Vagina (tissue), 2 donors: ENCODE measurements around the gene JCAD.
A peak's percentile ranks its signal among the peaks of the same experiment; 100 is the strongest.

Experiments used
- CTCF ChIP-seq, 3 experiments: fragments of 450-650 bp in 2 of 3; fragments of 200-600 bp in 1 of 3; sonication (generic) in 1 of 3; IDR thresholded peaks; one replicate each; pipeline ENCODE4 v1.5.1; 2017 to 2019; ENCODE audit warnings: antibody characterized with exemption in 3 of 3, mild to moderate bottlenecking in 2 of 3, moderate library complexity in 2 of 3
- POLR2A ChIP-seq, 2 donors: fragments of 450-650 bp; IDR thresholded peaks; one replicate each; pipeline ENCODE4 v1.6.1; 2017; ENCODE audit warnings: antibody characterized with exemption in 2 of 2, mild to moderate bottlenecking in 2 of 2, moderate library complexity in 2 of 2
- POLR2AphosphoS5 ChIP-seq, 2 donors: sonication (generic); formaldehyde crosslinking; IDR thresholded peaks; one replicate each; pipeline ENCODE4 v1.9.0; 2017; ENCODE audit warnings: antibody characterized with exemption in 2 of 2, mild to moderate bottlenecking in 2 of 2, low read depth in 1 of 2; ENCODE audit not compliant: insufficient read depth in 1 of 2

GRCh38 chr10:30000802-30001571 lies 58.4 kb downstream of the JCAD start:
- TF ChIP-seq POLR2AphosphoS5 (IDR thresholded peaks at IDR 0.05; ENCODE audit: insufficient read depth in 1 of 2, low read depth in 1 of 2) = peak in 1 of 2 donors; percentile 68
- no peak for TF ChIP-seq CTCF (IDR thresholded peaks at IDR 0.05)
- TF ChIP-seq POLR2A (IDR thresholded peaks at IDR 0.05) = no peak
